ENCODE data around the gene ARHGAP26.

Gene ARHGAP26

GRCh38 chr5:142845402-142845921 lies 75.3 kb downstream of the ARHGAP26 start:
- DNase-seq = no peak
- no peak for TF ChIP-seq CTCF (IDR thresholded peaks at IDR 0.05)
- intact Hi-C loops (cut with DNase I; ENCODE audit: low total_unique reads) = no loop called here
- Histone ChIP-seq H3K27me3 (no peaks in the 10 kb centered on the region), H3K4me1 (peaks cover 0 to 60% (median 38%) of the 10 kb centered on the region in 4 donors), H3K9me3 (no peaks in the 10 kb centered on the region), H3K36me3 (no peaks in the 10 kb centered on the region), H3K27ac (no peak overlapping the region), H3K4me3 (no peak overlapping the region)

- Histone ChIP-seq H3K4me3 (no peak overlapping the region), H3K27ac (no peak overlapping the region), H3K9me3 (no peaks in the 10 kb centered on the region), H3K27me3 (no peaks in the 10 kb centered on the region), H3K4me1 (peaks cover 0 to 54% (median 33%) of the 10 kb centered on the region in 4 donors), H3K36me3 (no peaks in the 10 kb centered on the region)
- TF ChIP-seq CTCF (IDR thresholded peaks at IDR 0.05) = no peak
- no peak for DNase-seq
- intact Hi-C loops (cut with DNase I; ENCODE audit: low total_unique reads) = no loop called here
Measured at GRCh38 chr5:142845954-142846398, 75.8 kb downstream of the ARHGAP26 start.

DNA sequence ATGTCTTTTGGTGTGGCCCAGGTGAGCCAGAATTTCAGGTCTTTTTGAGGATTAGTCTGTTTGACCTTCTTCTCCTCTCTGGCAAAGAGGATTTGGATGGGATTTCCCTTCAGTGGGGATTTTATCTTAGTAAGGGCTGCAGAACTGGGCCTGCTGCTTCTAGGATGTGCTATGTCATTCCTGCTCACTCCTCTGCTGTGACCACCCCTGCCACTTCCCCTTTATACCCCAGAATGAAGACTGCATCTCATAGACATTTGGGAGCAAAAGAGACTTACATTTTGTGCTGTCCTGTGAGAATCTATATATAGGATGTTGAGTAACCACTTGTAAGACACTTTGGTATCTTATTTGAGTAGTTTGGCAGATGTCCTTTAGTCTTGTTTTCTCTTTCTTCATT lies 76.2 kb downstream of the ARHGAP26 start:
- no peak for DNase-seq
- Histone ChIP-seq H3K4me3 (no peak overlapping the region), H3K27ac (no peak overlapping the region), H3K36me3 (no peaks in the 10 kb centered on the region), H3K27me3 (no peaks in the 10 kb centered on the region), H3K9me3 (no peaks in the 10 kb centered on the region), H3K4me1 (peaks cover 0 to 50% (median 29%) of the 10 kb centered on the region in 4 donors)
- no peak for TF ChIP-seq CTCF (IDR thresholded peaks at IDR 0.05)
- intact Hi-C loops (cut with DNase I; ENCODE audit: low total_unique reads) = no loop called here

GRCh38 chr5:142847898-142848790 lies 78.0 kb downstream of the ARHGAP26 start:
- Histone ChIP-seq H3K36me3 (no peaks in the 10 kb centered on the region), H3K27me3 (no peaks in the 10 kb centered on the region), H3K4me3 (no peak overlapping the region), H3K27ac (no peak overlapping the region), H3K9me3 (no peaks in the 10 kb centered on the region), H3K4me1 (peaks cover 0 to 50% (median 19%) of the 10 kb centered on the region in 4 donors)
- no peak for DNase-seq
- intact Hi-C loops (cut with DNase I; ENCODE audit: low total_unique reads) = no loop called here
- no peak for TF ChIP-seq CTCF (IDR thresholded peaks at IDR 0.05)

- H3K9me3 ChIP-seq = no peaks in the 10 kb centered on the region
- no peak overlapping the region for H3K27ac ChIP-seq
- no peaks in the 10 kb centered on the region for H3K27me3 ChIP-seq
- no peak overlapping the region for H3K4me3 ChIP-seq
- H3K36me3 ChIP-seq = no peaks in the 10 kb centered on the region
- TF ChIP-seq CTCF (IDR thresholded peaks at IDR 0.05) = no peak
- DNase-seq = no peak
- intact Hi-C loops (cut with DNase I; ENCODE audit: low total_unique reads) = no loop called here
- peaks cover 0 to 51% (median 16%) of the 10 kb centered on the region in 4 donors for H3K4me1 ChIP-seq
Measured at GRCh38 chr5:142849466-142849865, 79.3 kb downstream of the ARHGAP26 start.
